ENCODE results near the gene POU2AF1.

Gene POU2AF1

DNA sequence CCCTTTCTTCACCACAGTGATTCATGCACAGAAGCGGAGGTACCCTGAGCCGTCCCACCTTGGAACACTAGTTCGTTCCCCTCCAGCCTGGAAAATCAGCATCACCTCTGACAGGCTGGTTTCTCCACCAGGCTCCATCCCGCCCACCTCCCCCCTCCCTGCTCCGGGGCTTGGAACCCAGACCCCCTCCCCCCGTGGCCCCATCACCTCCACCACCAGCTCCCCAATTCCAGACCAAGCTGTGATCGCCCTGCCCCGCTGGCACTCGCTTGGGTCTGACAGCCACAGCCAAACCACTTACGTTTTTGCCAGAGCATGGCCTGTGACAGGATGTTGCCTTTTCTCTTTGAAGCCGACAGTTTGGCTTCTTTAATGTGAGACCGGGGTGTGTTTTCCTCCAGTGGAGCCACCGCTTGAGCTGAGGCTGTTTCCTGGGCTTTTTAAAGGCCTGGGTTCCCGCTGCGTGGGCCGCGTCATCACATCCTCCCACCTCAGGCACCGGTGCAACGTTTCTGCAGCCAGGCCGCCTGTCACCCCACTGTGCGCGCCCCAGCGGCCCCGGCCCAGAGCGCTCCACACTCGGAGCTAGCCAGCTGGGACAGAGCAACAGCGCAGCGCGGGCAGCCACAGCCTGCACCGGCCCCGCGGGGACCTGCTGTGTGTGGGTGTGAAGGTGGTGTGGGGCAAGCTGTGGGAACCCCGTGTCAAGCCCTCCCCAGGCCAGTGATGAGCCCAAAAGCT lies at the start of gene POU2AF1:
TSS of gene POU2AF1 (minus strand) at position 415 of the 741 bp plus-strand sequence. CDS start at position 317, 98 bp downstream.
- no peak for DNase-seq (ENCODE audit: low spot score)

- DNase-seq (ENCODE audit: low spot score), result no peak
Observed at GRCh38 chr11:111428113-111428876, 49.2 kb upstream of the POU2AF1 start.

DNA sequence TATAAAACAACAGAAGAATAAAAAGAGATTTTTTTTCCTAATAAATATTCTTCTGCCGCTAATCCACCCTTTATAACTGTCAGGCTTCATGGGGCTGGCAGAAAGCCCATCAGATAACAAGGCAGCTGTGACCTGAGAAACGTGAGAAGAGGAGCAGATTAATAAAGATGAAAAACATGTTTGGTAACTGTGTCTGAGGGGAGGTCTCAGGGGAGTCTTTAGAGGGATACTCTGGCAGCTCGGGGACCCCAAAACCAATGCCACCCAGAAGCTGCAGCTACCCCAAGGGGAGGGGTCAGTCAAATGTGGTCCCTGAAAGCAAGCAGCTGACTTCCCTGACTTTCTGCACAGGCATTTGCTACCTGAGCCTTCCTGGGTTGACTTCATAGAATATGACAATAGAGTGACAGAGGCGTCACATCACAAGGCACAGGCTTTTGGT lies 48.4 kb upstream of the POU2AF1 start:
- DNase-seq (ENCODE audit: low spot score), result peak; percentile 32

- DNase-seq (ENCODE audit: low spot score), result no peak
Observed at GRCh38 chr11:111426617-111427016, 47.5 kb upstream of the POU2AF1 start.

DNA sequence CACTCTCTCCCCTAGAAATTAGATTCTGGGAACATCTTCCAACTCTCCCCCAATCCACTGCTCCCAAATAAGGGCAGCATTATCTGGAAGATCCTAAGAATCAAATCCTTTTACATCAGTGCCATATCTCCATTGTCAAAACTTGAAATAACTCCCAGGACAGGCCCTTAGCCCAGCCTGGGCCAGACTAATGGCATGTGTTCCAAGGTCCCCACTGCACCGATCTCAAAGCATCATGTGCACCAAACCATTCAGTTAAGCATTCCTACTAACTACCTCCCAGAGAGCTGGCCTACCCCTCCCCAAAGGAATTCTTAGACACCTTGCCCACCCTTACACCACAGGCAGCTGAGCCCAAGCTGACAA lies 44.2 kb upstream of the POU2AF1 start:
- no peak for DNase-seq (ENCODE audit: low spot score)

DNA sequence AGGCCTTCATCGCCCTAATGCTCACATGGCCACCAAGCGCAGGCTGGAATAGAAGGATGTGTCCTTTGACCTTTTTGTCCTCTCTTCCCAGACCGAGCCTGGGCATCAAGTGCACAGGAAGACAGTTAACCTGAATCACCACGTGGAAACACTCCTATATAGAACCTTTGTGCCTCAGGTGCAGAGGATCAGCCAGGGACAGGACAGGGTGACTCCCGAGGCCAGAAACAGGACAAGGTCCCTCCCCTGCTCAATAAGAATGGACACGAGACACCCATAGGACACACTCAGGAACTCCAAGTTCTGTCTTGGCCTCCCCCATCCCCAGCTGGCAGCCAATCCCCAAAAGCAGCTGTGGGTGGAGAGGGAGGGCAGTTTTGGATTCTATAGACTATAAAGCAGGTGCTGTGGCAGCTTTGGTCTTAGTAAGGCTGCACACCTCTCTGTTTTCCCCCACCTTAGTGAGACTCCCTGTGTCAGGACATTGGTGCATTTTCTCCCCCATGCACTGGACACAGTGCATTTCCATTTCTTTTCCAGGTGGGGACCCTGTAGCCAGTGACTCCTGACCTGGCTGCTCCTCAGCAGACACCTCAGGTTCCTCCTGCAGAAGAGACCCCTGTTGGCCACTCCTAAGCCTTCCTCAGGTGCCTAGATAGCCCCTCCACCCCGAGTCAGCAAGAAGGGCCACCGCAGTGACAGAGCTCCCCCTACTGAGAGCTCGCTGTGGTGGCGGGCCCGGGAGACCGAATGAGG lies 43.6 kb upstream of the POU2AF1 start:
- DNase-seq (ENCODE audit: low spot score), result no peak

DNA sequence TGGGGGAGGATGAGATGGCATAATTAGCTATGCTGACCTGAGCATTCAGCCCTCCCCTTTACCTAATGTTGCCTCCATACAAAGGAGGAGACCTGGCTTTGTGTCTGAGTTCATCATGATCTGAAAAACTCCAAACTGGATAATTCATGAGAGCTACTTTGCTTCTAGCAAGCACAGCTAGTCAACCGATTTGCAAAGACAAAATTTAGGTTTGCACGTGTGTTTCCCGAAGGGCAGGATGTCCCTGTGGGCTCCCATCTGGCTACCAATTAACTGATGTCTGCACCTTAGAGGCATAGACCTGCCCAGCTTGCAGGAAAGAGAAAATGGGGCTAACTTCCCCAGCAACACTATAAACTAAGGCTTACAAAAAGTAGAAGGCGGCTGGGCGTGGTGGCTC lies 42.2 kb upstream of the POU2AF1 start:
- DNase-seq (ENCODE audit: low spot score), result no peak

GRCh38 chr11:111419641-111420327 lies 40.7 kb upstream of the POU2AF1 start:
- no peak for DNase-seq (ENCODE audit: low spot score)

GRCh38 chr11:111419181-111419580 lies 40.1 kb upstream of the POU2AF1 start:
- DNase-seq (ENCODE audit: low spot score), result no peak

GRCh38 chr11:111418436-111418787 lies 39.3 kb upstream of the POU2AF1 start:
- DNase-seq (ENCODE audit: low spot score), result no peak

DNA sequence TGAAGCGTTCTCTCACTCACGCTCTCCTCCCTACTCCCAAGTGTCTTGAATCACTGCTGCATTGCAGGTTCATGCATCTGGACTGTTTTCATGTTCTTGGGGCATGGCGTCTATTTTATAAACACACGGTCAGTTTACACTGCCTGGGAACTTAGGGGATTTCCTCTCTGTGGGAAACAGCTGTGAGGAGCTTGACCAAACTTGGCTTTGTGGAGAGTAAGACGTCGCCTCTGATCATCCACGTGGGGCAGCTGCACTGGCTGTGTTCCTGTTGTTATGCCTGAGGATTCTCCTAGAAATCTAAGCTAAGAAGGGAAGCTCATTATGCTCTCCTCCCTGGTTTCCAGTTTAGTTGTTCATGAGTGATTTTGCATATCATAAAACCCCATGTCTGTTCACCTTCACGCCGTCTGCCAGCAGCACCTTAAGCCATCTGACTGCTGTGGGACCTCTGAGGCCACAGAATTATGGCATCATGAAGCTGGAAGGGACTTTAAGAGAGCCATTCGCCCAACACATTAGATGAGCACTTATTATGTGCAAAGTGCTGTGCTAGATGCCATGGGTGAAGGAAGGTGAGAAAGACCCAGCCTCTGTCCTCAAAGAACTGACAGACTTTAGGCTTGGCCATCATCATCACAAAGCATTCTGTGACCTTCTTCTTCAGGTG lies 38.8 kb upstream of the POU2AF1 start:
- no peak for DNase-seq (ENCODE audit: low spot score)

DNA sequence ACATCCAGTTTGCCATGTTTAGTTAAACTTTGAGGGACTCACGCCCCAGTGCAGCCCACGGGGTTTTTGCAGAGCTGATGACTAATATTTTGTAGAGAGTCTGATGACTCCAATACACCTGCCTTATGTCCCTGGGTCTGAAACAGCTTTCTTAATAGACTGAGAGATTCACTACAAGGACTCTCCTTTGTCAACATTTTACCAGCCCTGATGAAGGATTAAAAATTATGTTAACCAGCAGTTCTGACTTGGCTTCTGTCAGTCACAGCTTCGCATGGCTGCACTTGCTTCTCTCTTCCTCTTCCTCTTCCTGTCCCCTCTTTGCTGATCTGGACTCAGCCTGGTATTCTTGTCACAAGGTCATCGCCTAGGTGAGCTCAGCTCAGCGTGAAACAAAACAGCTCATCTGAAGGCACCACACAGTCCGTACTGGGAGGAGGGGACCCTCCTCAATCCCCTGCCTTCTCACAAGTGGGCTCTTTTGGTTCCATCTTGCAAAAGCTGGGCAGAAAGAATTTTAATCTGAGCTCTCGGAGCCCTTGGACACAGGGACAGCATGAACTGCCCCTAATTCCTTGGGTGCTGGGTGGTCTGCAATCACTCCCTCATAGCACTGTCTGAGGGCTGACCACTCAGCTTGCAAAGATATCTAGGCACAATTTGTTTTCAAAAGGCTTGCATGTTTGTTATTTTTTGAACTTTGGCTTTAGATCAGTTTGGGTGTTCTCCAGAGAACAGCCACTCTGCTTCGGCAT lies 38.1 kb upstream of the POU2AF1 start:
- no peak for DNase-seq (ENCODE audit: low spot score)

GRCh38 chr11:111416231-111416960 lies 37.3 kb upstream of the POU2AF1 start:
- no peak for DNase-seq (ENCODE audit: low spot score)

DNA sequence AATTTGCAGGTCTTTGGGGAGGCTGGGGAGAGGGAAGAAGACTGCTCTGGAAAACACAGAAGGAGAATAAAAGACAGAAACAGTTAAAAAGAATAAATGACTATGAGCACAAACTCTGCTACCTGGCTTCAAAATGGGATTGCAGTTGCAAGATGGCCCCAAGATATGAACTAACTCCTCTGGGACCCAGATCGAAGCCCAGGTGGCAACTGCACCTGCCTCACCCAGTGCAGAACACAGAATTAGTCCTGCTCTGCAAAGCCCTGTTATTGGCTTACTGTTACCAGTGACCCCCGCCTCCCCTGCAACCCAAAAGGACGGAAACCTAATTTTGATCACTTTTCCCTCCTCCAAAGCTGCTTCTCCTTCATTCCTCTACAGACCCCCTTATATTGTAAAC lies 35.9 kb upstream of the POU2AF1 start:
- DNase-seq (ENCODE audit: low spot score), result no peak

GRCh38 chr11:111414267-111414931 lies 35.3 kb upstream of the POU2AF1 start:
- DNase-seq (ENCODE audit: low spot score), result no peak

- no peak for DNase-seq (ENCODE audit: low spot score)
Observed at GRCh38 chr11:111413849-111414248, 34.8 kb upstream of the POU2AF1 start.

DNA sequence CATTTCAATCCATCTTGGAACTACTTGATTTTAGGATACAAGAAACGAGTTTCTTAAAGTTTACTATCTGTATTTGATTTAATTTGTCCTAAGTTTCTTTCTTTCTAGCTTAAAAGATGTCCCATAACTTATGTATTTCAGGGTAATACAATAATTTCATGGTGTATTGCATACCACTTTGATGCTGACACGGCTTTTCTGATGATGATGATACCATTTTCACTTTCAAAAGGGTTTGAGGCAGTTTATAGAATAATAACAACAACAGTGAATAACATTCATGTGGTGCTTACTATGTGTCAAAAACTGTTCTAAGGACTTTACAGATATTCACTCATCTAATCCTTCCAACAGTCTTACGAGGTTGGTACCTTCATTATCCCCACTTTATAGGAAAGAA lies 33.2 kb upstream of the POU2AF1 start:
- no peak for DNase-seq (ENCODE audit: low spot score)

- DNase-seq (ENCODE audit: low spot score), result no peak
Observed at GRCh38 chr11:111411456-111411855, 32.4 kb upstream of the POU2AF1 start.

GRCh38 chr11:111410951-111411350 lies 31.9 kb upstream of the POU2AF1 start:
- no peak for DNase-seq (ENCODE audit: low spot score)

GRCh38 chr11:111409915-111410314 lies 30.8 kb upstream of the POU2AF1 start:
- no peak for DNase-seq (ENCODE audit: low spot score)

Measured in hematopoietic multipotent progenitor cell treated with erythropoietin and hydrocortisone succinate and interleukin-3 and kit ligand, for 17 days (in vitro differentiated cells).